Epidermal melanocyte (primary cell): ENCODE results near the gene RESF1.

Experiments used
- DNase-seq: peaks from one replicate; pipeline ENCODE4 v3.0.0; 2011; ENCODE audit warnings: low spot score; ENCODE audit not compliant: insufficient read length

RESF1 gene

GRCh38 chr12:31961137-31961536 is 1.9 kb downstream of the RESF1 start:
- no peak for DNase-seq

GRCh38 chr12:31962076-31962475 is 2.9 kb downstream of the RESF1 start:
- DNase-seq = no peak

- DNase-seq = no peak
Measured at GRCh38 chr12:31964280-31964679, 5.1 kb downstream of the RESF1 start.

- DNase-seq = no peak
Measured at GRCh38 chr12:31965090-31965489, 5.9 kb downstream of the RESF1 start.

- no peak for DNase-seq
Measured at GRCh38 chr12:31966558-31967205, 7.5 kb downstream of the RESF1 start.

GRCh38 chr12:31967539-31967938 is 8.3 kb downstream of the RESF1 start:
- no peak for DNase-seq

- DNase-seq = no peak
Measured at GRCh38 chr12:31970199-31970598, 11.0 kb downstream of the RESF1 start.

GRCh38 chr12:31973818-31974217 is 14.6 kb downstream of the RESF1 start:
- DNase-seq = no peak

- no peak for DNase-seq
Measured at GRCh38 chr12:31974673-31975072, 15.5 kb downstream of the RESF1 start.

- DNase-seq = no peak
Measured at GRCh38 chr12:31984806-31985591, 25.8 kb downstream of the RESF1 start.

GRCh38 chr12:31985832-31986231 is 26.6 kb downstream of the RESF1 start:
- DNase-seq = no peak

- no peak for DNase-seq
Measured at GRCh38 chr12:31989571-31990362, 30.6 kb downstream of the RESF1 start.

GRCh38 chr12:31991146-31991545 is 31.9 kb downstream of the RESF1 start:
- no peak for DNase-seq

- no peak for DNase-seq
Measured at GRCh38 chr12:31991815-31992214, 32.6 kb downstream of the RESF1 start.

- DNase-seq = no peak
Measured at GRCh38 chr12:31999692-32000091, 40.5 kb downstream of the RESF1 start.

- DNase-seq = no peak
Measured at GRCh38 chr12:32000373-32001005, 41.3 kb downstream of the RESF1 start.

- DNase-seq = no peak
Measured at GRCh38 chr12:32002848-32003493, 43.8 kb downstream of the RESF1 start.

- DNase-seq = no peak
Measured at GRCh38 chr12:32003654-32004053, 44.4 kb downstream of the RESF1 start.

GRCh38 chr12:32005496-32006125 is 46.4 kb downstream of the RESF1 start:
- DNase-seq = no peak
